ENCODE data around the gene TRIM49C.
"Not testable (repeated sequence)": the region's sequence is repeated elsewhere in the genome, so short reads cannot be mapped to it uniquely, and the experiment has no call there.

The TRIM49C gene, protein sequence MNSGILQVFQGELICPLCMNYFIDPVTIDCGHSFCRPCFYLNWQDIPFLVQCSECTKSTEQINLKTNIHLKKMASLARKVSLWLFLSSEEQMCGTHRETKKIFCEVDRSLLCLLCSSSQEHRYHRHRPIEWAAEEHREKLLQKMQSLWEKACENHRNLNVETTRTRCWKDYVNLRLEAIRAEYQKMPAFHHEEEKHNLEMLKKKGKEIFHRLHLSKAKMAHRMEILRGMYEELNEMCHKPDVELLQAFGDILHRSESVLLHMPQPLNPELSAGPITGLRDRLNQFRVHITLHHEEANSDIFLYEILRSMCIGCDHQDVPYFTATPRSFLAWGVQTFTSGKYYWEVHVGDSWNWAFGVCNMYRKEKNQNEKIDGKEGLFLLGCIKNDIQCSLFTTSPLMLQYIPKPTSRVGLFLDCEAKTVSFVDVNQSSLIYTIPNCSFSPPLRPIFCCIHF

DNA sequence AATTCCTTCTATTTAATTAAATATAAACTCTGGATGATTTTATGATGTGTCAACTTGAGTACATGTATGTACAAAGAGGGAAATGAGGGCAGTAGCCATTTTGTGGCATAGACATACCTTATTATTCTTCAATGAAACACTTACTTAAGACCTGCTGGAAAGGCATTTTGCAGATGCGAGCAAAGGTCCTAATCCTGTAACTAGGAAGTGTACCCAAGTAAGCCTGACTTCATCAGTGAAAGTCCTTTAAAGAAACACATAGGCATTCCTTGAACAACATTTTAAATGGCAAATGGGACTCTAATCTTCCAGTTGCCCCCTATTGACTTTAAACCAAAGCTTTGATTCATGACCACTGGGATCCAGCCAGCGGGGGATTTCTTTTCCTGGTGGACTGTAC is at the start of gene TRIM49C:
Gene TRIM49C (plus strand): TSS at position 301 of the 400 bp plus-strand sequence. CDS start 4,106 bp downstream, outside the sequence.
- H3K36me3 ChIP-seq (ENCODE audit: insufficient read depth, low read length); H3K27me3 ChIP-seq (ENCODE audit: insufficient read depth, low read length); H3K79me2 ChIP-seq (ENCODE audit: control insufficient read depth, insufficient read depth, low read length, unreplicated experiment); H3K4me3 ChIP-seq (ENCODE audit: low read depth, low read length); H2AFZ ChIP-seq (ENCODE audit: low read length, unreplicated experiment); H3K27ac ChIP-seq (ENCODE audit: low read depth, low read length); H3K4me1 ChIP-seq (ENCODE audit: control insufficient read depth, insufficient read depth, low read length, unreplicated experiment): not testable (repeated sequence)

DNA sequence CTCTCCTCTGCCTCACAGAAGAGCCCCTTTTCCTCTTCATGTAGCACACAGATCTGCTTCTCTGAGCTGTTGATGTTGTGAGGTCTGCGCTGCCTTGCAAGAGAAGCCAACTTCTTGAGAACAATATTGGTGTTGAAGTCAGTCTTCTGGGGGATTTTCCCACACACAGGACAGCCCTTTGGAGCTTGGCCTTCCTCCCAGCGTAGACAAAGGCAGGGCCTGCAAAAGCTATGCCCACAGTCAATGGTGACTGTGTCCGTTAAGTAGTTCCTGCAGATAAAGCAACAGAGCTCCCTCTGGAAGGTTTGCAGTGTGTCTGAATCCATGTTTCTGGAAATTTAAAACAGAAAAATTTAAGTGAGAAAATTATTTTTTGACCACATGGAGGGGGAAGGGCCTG is 6.7 kb upstream of the TRIM49C start:
- H3K36me3 ChIP-seq (ENCODE audit: insufficient read depth, low read length); H3K4me3 ChIP-seq (ENCODE audit: low read depth, low read length); H3K79me2 ChIP-seq (ENCODE audit: control insufficient read depth, insufficient read depth, low read length, unreplicated experiment); H3K27me3 ChIP-seq (ENCODE audit: insufficient read depth, low read length); H3K4me1 ChIP-seq (ENCODE audit: control insufficient read depth, insufficient read depth, low read length, unreplicated experiment); H2AFZ ChIP-seq (ENCODE audit: low read length, unreplicated experiment); H3K27ac ChIP-seq (ENCODE audit: low read depth, low read length): not testable (repeated sequence)

DNA sequence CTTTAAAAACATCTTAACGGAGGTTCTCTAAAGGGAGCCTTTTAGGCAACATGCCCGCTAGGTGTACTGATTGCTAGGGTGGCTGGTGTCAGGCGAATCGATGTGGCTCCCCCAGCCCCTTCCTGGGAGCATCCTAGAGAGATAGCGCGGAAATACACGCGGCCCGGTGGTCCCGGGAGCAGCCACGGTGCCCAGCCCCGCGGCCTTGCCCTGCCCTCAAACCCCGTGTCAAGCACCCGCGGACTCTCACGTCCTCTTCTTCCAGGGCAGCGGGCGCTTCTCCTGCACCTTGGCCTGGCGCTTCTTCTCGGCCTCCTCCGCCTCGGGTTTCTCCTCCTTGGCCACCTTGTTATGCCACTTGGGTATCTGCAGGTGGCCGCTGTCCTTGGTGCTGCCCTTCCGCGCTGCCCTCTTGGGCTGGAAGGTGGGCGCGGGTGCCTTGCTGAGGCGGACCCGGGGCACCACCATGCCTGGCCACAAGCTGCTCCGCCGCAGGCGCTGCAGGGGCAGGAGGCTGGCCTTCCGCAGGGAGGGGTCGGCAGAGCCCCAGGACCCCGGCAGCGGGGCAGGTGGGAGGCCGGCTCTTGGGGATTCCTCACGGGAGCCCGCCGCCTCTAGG is 20.8 kb downstream of the TRIM49C start:
- H3K4me1 ChIP-seq (ENCODE audit: control insufficient read depth, insufficient read depth, low read length, unreplicated experiment); H3K27ac ChIP-seq (ENCODE audit: low read depth, low read length); H3K4me3 ChIP-seq (ENCODE audit: low read depth, low read length); H3K36me3 ChIP-seq (ENCODE audit: insufficient read depth, low read length); H3K79me2 ChIP-seq (ENCODE audit: control insufficient read depth, insufficient read depth, low read length, unreplicated experiment); H3K27me3 ChIP-seq (ENCODE audit: insufficient read depth, low read length); H2AFZ ChIP-seq (ENCODE audit: low read length, unreplicated experiment): not testable (repeated sequence)

DNA sequence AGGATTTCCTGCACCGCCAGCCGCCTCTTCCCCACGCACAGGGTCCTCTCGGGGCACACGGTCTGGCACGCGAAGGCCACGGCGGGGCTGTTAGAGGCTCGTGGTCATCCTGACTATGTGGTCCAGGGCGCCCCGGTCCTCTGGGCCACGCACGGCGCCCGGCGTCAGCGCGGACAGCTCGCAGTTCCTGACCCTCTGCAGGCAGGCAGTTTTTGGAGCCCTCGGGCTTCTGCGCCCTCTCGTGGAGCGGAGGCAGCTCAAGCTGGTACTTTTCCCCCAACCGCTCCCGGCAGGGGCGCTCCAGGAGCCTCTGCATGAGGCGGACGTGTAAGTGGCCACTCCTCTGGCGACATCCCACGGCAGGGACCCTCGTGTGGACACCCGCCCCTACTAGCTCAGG is 21.4 kb downstream of the TRIM49C start:
- not testable (repeated sequence) for H3K4me3 ChIP-seq (ENCODE audit: low read depth, low read length); H3K27me3 ChIP-seq (ENCODE audit: insufficient read depth, low read length); H3K27ac ChIP-seq (ENCODE audit: low read depth, low read length); H3K36me3 ChIP-seq (ENCODE audit: insufficient read depth, low read length); H2AFZ ChIP-seq (ENCODE audit: low read length, unreplicated experiment); H3K4me1 ChIP-seq (ENCODE audit: control insufficient read depth, insufficient read depth, low read length, unreplicated experiment); H3K79me2 ChIP-seq (ENCODE audit: control insufficient read depth, insufficient read depth, low read length, unreplicated experiment)

DNA sequence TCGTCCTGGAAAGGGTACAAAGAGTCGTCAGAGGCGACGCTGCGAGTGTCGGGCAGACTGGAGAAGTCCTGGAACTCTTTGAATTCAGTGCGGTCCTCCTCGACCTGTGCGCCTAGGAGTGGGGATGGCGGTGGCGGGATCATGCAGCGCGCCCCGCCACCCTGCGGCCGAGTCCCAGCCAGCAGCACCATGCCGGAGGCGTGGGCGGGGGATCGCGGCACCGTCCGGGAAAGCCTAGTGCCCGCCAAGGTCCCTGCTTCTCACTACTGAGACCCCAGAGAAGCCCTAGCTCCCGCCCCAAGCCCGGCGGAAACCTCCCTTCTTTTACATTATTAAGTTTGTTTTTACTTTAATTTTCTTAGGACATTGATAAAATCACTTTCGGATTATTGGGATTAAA is 22.6 kb downstream of the TRIM49C start:
- H3K79me2 ChIP-seq (ENCODE audit: control insufficient read depth, insufficient read depth, low read length, unreplicated experiment); H3K27ac ChIP-seq (ENCODE audit: low read depth, low read length); H3K4me3 ChIP-seq (ENCODE audit: low read depth, low read length); H3K4me1 ChIP-seq (ENCODE audit: control insufficient read depth, insufficient read depth, low read length, unreplicated experiment); H2AFZ ChIP-seq (ENCODE audit: low read length, unreplicated experiment); H3K27me3 ChIP-seq (ENCODE audit: insufficient read depth, low read length); H3K36me3 ChIP-seq (ENCODE audit: insufficient read depth, low read length): not testable (repeated sequence)

DNA sequence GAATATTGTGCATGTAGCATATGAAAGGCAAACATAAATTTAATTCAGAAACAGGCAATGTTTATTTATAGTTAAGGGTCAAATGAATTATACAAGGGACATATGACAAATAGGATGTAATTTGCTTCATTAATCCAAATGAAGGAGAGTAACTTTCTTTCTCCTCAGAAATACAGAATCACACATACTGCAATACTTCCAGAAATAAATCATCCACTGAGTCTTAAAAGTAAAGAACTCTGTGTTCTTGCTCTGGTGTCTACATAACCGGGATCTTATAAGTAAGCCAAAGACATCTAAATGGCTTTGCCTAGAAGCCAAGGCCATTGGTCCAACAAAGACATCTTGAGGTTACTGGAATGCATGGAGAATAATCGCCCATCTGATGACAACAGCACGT is 54.7 kb downstream of the TRIM49C start, which contains the start of gene UBTFL1:
Gene UBTFL1 (plus strand): TSS at position 301 of the 400 bp plus-strand sequence. CDS start 0 bp downstream, at position 301.
- not testable (repeated sequence) for H3K79me2 ChIP-seq (ENCODE audit: control insufficient read depth, insufficient read depth, low read length, unreplicated experiment); H3K36me3 ChIP-seq (ENCODE audit: insufficient read depth, low read length); H3K4me1 ChIP-seq (ENCODE audit: control insufficient read depth, insufficient read depth, low read length, unreplicated experiment); H3K4me3 ChIP-seq (ENCODE audit: low read depth, low read length); H3K27me3 ChIP-seq (ENCODE audit: insufficient read depth, low read length); H3K27ac ChIP-seq (ENCODE audit: low read depth, low read length); H2AFZ ChIP-seq (ENCODE audit: low read length, unreplicated experiment)

DNA sequence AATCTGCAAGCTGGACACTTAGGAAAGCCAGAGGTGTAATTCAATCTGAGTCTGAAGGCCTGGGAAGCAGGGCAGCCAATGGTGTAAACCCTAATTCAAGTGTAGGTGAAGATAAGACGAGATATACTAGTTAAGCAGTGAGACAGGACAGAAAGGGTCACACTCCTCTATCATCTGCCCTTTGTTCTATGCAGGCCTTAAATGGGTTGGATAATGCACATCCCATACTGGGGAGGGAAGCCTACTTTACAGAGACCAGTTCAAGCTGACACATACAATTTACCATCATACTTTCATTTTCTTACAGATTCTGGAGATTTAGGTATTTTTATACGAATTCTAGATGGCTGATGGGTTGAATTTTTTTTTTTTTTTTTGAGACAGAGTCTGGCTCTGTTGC is 57.8 kb downstream of the TRIM49C start:
- H3K27me3 ChIP-seq (ENCODE audit: insufficient read depth, low read length); H3K4me1 ChIP-seq (ENCODE audit: control insufficient read depth, insufficient read depth, low read length, unreplicated experiment): not testable (repeated sequence)

More for the DNA sequence above, 57.8 kb downstream of the TRIM49C start:
- H2AFZ ChIP-seq (ENCODE audit: low read length, unreplicated experiment); H3K4me3 ChIP-seq (ENCODE audit: low read depth, low read length); H3K36me3 ChIP-seq (ENCODE audit: insufficient read depth, low read length); H3K27ac ChIP-seq (ENCODE audit: low read depth, low read length); H3K79me2 ChIP-seq (ENCODE audit: control insufficient read depth, insufficient read depth, low read length, unreplicated experiment): not testable (repeated sequence)
